Lower leg skin (tissue), 4 donors: ENCODE data around the gene GADD45GIP1. TPM values are rescaled to one million over a fixed set of nuclear protein-coding genes. Genes with fewer than 3 reads are reported as not detected.
"Not testable (repeated sequence)": the region's sequence is repeated elsewhere in the genome, so short reads cannot be mapped to it uniquely, and the experiment has no call there.

Experiments used
- DNase-seq, 2 donors: peaks; one replicate each; pipeline ENCODE4 v3.0.0-alpha.2; 2019; ENCODE audit warnings: low spot score in 2 of 2
- H3K4me3 ChIP-seq: fragments of 200-600 bp; sonication (generic); 2 replicates; pipeline ENCODE4 v1.5.1; 2017; ENCODE audit warnings: mild to moderate bottlenecking, low read depth; ENCODE audit not compliant: poor library complexity, severe bottlenecking
- CTCF ChIP-seq, 3 donors: fragments of 450-650 bp; IDR thresholded peaks; one replicate each; pipeline ENCODE4 v1.5.1; 2016; ENCODE audit warnings: antibody characterized with exemption in 3 of 3, mild to moderate bottlenecking in 3 of 3, moderate library complexity in 2 of 3
- POLR2A ChIP-seq, 2 donors: fragments of 450-650 bp; IDR thresholded peaks; one replicate each; pipeline ENCODE4 v1.6.1; 2016 to 2017; ENCODE audit warnings: antibody characterized with exemption in 2 of 2, mild to moderate bottlenecking in 1 of 2, moderate library complexity in 1 of 2
- WGBS, 2 donors: methylation state at CpG; one replicate each; pipeline ENCODE4 v1.1.5; 2018; 5-methylcytosine and 5-hydroxymethylcytosine counted together
- intact Hi-C: fragments of 100-400 bp; cut with DNase I; formaldehyde crosslinking; loops from one replicate; pipeline ENCODE4 v1.15.0; 2023; ENCODE audit warnings: low total_unique reads
- total RNA-seq, 4 donors: library from RNA; depleted of rRNA; stranded (reverse); fragments of >200 nt; gene quantifications; one replicate each; pipeline ENCODE4 v1.1.0, GENCODE V29; 2016

Gene GADD45GIP1
- total RNA-seq, 4 donors from 2014 or later, result 21.8 to 42.3 (median 29.7) TPM

DNA sequence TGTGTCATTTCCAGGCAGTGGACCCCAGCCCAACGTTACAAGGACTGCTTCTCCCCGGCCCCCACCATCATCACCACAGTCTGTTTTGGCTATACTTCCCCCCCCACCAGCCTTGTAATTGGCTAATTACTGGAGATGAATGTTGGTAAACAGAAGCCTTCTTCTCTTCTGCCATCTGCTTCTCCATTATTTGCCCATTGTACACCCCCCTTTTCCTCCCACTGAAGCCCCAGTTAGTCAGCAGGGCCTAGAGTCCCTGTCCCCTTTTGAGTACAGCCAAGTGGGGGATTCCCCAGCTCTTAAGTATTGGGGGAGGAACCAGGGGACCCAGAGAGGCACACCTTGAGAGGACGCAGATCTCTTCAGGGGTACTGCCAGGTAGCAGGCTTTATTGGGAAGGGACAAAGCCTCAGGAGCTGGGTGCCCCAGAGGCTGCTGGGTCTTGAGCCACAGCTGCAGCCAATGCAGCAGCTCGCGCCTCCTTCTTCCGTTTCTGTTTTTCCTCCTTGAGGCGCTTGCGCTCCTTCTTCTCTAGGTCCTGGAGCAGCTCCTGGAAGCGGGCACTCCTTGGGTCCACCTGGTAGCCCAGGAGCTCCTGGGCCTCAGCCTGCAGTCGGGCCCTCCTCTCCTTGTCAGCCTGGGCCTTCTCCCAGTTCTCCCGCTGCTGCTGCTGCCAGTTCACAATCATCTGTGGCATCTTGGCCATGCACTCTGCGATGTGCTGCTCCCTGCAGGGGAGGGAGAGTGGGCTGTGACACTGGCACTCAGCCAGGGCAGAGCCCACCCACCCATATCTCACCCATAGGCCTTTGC is 3.0 kb downstream of the GADD45GIP1 start:
- WGBS, 2 donors, result 38 to 52% methylated on average over 12 of the region's 12 CpGs
- intact Hi-C loops, result no loop called here
- no peak overlapping the region for H3K4me3 ChIP-seq
- TF ChIP-seq POLR2A (IDR thresholded peaks at IDR 0.05) (no peak), CTCF (IDR thresholded peaks at IDR 0.05) (no peak)
- DNase-seq, result no peak

DNA sequence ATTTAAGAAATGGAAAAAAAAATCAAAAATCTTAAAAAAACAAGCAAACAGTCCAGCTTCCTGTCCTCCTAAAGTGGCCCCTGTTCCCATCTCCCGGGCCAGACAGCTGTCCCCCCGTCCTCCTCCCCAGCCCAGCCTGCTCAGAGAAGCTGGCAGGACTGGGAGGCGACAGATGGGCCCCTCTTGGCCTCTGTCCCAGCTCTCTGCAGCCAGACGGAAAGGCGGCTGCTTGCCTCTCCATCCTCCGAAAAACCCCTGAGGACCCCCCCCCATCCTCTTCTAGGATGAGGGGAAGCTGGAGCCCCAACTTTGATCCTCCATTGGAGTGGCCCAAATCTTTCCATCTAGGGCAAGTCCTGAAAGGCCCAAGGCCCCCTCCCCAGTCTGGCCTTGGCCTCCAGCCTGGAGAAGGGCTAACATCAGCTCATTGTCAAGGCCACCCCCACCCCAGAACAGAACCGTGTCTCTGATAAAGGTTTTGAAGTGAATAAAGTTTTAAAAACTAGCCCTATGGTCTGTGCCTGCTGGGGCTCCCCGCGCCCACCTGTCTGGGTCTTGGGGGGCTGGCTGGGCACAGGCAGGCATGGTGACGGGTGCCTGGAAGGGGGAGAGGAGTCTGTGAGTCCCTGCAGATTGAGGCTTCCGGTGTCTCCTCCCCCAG is 3.8 kb downstream of the GADD45GIP1 start:
- 49 to 60% methylated on average over 11 of the region's 11 CpGs for WGBS, 2 donors
- intact Hi-C loops, result no loop called here
- H3K4me3 ChIP-seq, result no peak overlapping the region
- TF ChIP-seq POLR2A (IDR thresholded peaks at IDR 0.05) (no peak), CTCF (IDR thresholded peaks at IDR 0.05) (no peak)
- no peak for DNase-seq

DNA sequence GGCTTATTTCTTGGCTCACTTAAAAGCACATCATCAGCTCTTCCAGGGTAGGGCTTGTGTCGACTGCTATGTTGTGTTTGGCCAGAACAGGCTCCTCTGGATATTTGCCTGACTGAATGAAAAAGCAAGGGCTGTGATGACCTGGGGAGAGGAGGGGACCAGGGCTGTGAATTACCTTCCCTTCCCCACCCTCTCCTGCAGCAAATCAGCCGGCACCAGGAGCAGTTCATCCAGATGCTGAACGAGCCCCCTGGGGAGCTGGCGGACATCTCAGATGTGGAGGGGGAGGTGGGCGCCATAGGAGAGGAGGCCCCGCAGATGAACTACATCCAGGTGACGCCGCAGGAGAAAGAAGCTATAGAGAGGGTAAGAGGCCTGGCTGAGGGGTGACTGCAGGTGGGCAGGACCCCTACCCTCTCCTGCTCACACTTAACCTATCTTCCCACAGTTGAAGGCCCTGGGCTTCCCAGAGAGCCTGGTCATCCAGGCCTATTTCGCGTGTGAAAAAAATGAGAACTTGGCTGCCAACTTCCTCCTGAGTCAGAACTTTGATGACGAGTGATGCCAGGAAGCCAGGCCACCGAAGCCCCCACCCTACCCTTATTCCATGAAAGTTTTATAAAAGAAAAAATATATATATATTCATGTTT is 4.4 kb downstream of the GADD45GIP1 start:
- H3K4me3 ChIP-seq, result no peak overlapping the region
- intact Hi-C loops, result no loop called here
- no peak for DNase-seq
- TF ChIP-seq POLR2A (IDR thresholded peaks at IDR 0.05) (no peak), CTCF (IDR thresholded peaks at IDR 0.05) (no peak)
- WGBS, 2 donors, result 52 to 53% methylated on average over 12 of the region's 12 CpGs

GRCh38 chr19:12952050-12952449 is 5.0 kb downstream of the GADD45GIP1 start:
- 85 to 91% methylated on average over 6 of the region's 6 CpGs for WGBS, 2 donors
- H3K4me3 ChIP-seq, intact Hi-C loops, DNase-seq: not testable (repeated sequence)

DNA sequence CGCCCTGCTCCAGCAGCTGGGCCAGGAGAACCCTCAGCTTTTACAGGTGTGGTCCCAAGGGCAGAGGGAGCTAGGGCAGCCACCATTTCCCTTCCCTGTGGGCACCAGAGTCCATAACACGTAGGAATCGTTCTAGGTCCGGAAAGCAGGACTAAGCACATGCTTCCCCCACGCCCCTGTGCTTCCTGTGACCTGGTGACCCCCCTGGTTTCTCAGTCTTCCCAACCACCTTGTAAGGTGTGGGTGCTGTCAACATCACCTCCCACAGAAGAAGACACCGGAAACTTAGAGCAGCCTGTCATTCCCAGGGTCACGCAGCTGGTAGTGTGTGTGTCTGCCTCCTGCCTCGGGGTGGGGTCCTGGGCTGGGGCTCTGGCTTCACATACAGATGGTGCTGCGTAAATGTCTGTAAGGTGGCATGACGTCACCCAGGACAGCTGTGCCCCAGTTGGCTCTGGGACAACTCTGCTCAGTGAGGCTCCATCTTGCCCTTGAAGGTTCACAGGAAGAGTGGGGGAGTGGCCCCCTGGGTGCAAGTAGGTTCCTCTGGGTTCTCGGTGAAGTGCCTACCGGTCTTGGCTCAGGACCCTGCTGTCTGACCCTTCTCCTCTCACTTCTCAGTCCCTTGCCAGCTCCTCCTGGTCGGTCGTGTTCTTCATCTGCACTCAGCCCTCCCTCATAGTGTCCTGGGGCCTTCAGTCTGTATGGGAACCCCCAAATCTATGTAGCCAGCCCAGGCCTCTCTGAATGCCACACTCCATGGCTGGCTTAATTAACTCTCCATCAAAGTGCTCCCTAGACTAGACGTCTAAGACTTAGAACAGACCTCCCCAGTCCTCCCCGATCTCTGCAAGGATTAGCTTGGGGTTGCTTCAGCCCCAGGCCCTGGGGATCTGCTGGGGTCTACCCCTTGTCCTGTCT is 7.4 kb downstream of the GADD45GIP1 start:
- intact Hi-C loops, result loop anchor here (10.0 kb wide), 1 partner anchor 65 kb away; the partner anchor contains the start of genes DNASE2 and KLF1
- H3K4me3 ChIP-seq, result no peak overlapping the region
- no peak for TF ChIP-seq CTCF (IDR thresholded peaks at IDR 0.05)
- TF ChIP-seq POLR2A (IDR thresholded peaks at IDR 0.05), result no peak
- DNase-seq, result no peak
- 81% methylated on average over 13 to 16 of the region's 16 CpGs for WGBS, 2 donors
